Breast epithelium (tissue), 4 donors: Measurements from ENCODE around the gene FERD3L. TPM values are rescaled to one million over a fixed set of nuclear protein-coding genes. Genes with fewer than 3 reads are reported as not detected.

Experiments
- DNase-seq, 2 donors: peaks; one replicate each; pipeline ENCODE4 v3.0.0-alpha.2; 2019; ENCODE audit warnings: low spot score in 2 of 2
- H3K27ac ChIP-seq, 2 donors: fragments of 200-600 bp; sonication (generic) in 1 of 2; one replicate each; pipeline ENCODE4 v1.5.1; 2016 to 2019; ENCODE audit warnings: mild to moderate bottlenecking in 1 of 2
- H3K27me3 ChIP-seq, 2 donors: fragments of 200-600 bp; sonication (generic) in 1 of 2; one replicate each; pipeline versions ENCODE4 v1.5.1 to v1.6.0; 2017 to 2019; ENCODE audit warnings: control low read depth in 1 of 2, mild to moderate bottlenecking in 1 of 2
- H3K36me3 ChIP-seq: fragments of 200-600 bp; one replicate; pipeline ENCODE4 v1.5.1; 2019
- H3K4me1 ChIP-seq, 2 donors: fragments of 200-600 bp; sonication (generic); one replicate each; pipeline ENCODE4 v1.5.1; 2016 to 2019; ENCODE audit warnings: control low read depth in 1 of 2
- H3K4me3 ChIP-seq, 3 donors: fragments of 200-600 bp; sonication (generic); 1 replicate in 2 of 3; 2 replicates in 1 of 3; pipeline ENCODE4 v1.5.1; 2016 to 2019; ENCODE audit warnings: mild to moderate bottlenecking in 3 of 3, moderate library complexity in 2 of 3
- H3K9me3 ChIP-seq, 2 donors: fragments of 200-600 bp; sonication (generic) in 1 of 2; one replicate each; pipeline ENCODE4 v1.5.1; 2016 to 2019; ENCODE audit warnings: control low read depth in 1 of 2
- POLR2A ChIP-seq: fragments of 450-650 bp; IDR thresholded peaks from one replicate; pipeline ENCODE4 v1.6.1; 2016; ENCODE audit warnings: antibody characterized with exemption, mild to moderate bottlenecking, moderate library complexity
- POLR2AphosphoS5 ChIP-seq, 3 donors: sonication (generic); formaldehyde crosslinking; IDR thresholded peaks; one replicate each; pipeline ENCODE4 v1.6.1; 2017; ENCODE audit warnings: antibody characterized with exemption in 3 of 3
- intact Hi-C: fragments of 100-400 bp; cut with DNase I; formaldehyde crosslinking; loops from one replicate; pipeline ENCODE4 v1.15.1; 2023; ENCODE audit warnings: low total_unique reads
- total RNA-seq, 3 donors: library from RNA; depleted of rRNA; stranded (reverse); fragments of >200 nt; gene quantifications; one replicate each; pipeline ENCODE4 v1.1.0, GENCODE V29; 2016
- TF ChIP-seq, protein P1 (sequence below), 3 donors: fragments of 450-650 bp; IDR thresholded peaks; one replicate each; pipeline ENCODE4 v1.5.1; 2016 to 2017; ENCODE audit warnings: antibody characterized with exemption in 3 of 3, mild to moderate bottlenecking in 3 of 3, moderate library complexity in 3 of 3

Gene FERD3L
- total RNA-seq, 3 donors from 2014 or later: not detected

DNA sequence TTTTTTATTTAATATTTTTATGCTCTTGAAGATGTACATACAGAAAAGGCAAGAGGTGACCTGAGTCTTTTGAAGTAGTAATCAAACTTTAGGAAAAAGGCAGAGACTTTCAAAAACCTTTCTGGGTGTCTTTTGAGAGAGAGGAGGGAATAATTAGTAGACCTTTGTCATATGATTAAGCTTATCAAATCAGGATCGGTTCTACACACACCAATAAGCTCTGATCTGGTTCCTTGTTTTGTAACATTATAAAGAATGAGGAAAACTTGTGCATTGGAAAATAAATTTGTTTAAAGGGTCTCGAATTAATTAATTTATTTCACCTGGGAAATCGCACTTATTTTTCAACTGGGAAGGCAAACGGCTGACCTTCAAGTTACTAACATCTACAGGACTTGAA, 39.7 kb downstream of the FERD3L start:
- Histone ChIP-seq H3K27ac (peak overlapping the region; percentile 78 to 92), H3K27me3 (peaks cover 0 to 48% of the 10 kb centered on the region in 2 donors), H3K4me3 (peak overlapping the region; percentile 44 to 62 (median 49)), H3K9me3 (no peaks in the 10 kb centered on the region), H3K4me1 (no peaks in the 10 kb centered on the region), H3K36me3 (no peaks in the 10 kb centered on the region)
- intact Hi-C loops: no loop called here
- no peak for DNase-seq
- TF ChIP-seq POLR2A (no peak), POLR2AphosphoS5 (IDR thresholded peaks at IDR 0.05) (no peak)
- TF ChIP-seq, protein P1, sequence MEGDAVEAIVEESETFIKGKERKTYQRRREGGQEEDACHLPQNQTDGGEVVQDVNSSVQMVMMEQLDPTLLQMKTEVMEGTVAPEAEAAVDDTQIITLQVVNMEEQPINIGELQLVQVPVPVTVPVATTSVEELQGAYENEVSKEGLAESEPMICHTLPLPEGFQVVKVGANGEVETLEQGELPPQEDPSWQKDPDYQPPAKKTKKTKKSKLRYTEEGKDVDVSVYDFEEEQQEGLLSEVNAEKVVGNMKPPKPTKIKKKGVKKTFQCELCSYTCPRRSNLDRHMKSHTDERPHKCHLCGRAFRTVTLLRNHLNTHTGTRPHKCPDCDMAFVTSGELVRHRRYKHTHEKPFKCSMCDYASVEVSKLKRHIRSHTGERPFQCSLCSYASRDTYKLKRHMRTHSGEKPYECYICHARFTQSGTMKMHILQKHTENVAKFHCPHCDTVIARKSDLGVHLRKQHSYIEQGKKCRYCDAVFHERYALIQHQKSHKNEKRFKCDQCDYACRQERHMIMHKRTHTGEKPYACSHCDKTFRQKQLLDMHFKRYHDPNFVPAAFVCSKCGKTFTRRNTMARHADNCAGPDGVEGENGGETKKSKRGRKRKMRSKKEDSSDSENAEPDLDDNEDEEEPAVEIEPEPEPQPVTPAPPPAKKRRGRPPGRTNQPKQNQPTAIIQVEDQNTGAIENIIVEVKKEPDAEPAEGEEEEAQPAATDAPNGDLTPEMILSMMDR (IDR thresholded peaks at IDR 0.05): no peak

DNA sequence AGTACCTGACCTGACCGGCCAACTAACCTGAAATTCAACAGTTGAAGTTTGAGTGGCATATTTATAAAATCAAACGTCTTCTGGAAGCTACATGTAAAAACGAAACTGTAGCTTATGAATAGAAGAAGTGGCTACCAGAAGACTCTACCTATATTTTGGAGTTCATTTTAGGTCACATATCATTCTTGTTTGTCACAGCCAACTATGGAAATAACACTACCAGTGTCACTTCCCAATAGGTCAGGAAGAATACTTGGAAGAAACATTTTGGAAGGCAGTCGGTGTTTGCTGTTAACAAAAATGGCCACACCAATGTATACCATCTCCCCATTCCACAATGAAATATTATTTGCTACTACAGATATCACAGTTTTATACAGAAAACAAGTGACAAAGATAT, 40.4 kb downstream of the FERD3L start:
- H3K27ac ChIP-seq: no peak overlapping the region
- no peak for TF ChIP-seq POLR2AphosphoS5 (IDR thresholded peaks at IDR 0.05)
- TF ChIP-seq, protein P1 (IDR thresholded peaks at IDR 0.05): no peak
- no peak for TF ChIP-seq POLR2A
- intact Hi-C loops: no loop called here
- peaks cover 0 to 42% of the 10 kb centered on the region in 2 donors for H3K27me3 ChIP-seq
- DNase-seq: no peak
- no peak overlapping the region for H3K4me3 ChIP-seq
- H3K9me3 ChIP-seq: no peaks in the 10 kb centered on the region
- no peaks in the 10 kb centered on the region for H3K4me1 ChIP-seq
- no peaks in the 10 kb centered on the region for H3K36me3 ChIP-seq

DNA sequence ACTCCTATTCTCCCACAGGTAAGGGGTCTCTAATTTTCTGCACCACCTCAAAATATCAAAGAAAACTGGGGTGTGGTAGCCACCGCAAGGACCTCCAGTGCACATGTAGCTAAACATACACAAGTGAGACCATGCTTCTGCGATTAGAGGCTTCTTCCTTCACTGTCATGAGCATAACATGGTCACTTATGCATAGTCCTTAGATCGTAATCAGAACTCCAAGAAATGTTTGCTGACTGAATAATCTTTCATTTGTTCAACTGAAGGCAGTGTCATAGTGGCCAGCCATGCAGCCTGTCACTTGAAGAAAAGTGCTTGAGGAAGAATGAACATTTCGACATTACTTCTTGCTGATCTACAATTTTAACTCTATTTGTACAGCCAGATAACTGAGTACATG, 42.3 kb downstream of the FERD3L start:
- no peak overlapping the region for H3K27ac ChIP-seq
- intact Hi-C loops: no loop called here
- no peak overlapping the region for H3K4me3 ChIP-seq
- no peak for DNase-seq
- peaks cover 0 to 23% of the 10 kb centered on the region in 2 donors for H3K27me3 ChIP-seq
- H3K9me3 ChIP-seq: no peaks in the 10 kb centered on the region
- H3K36me3 ChIP-seq: no peaks in the 10 kb centered on the region
- TF ChIP-seq, protein P1 (IDR thresholded peaks at IDR 0.05): no peak
- TF ChIP-seq POLR2AphosphoS5 (IDR thresholded peaks at IDR 0.05) (no peak), POLR2A (no peak)
- no peaks in the 10 kb centered on the region for H3K4me1 ChIP-seq

DNA sequence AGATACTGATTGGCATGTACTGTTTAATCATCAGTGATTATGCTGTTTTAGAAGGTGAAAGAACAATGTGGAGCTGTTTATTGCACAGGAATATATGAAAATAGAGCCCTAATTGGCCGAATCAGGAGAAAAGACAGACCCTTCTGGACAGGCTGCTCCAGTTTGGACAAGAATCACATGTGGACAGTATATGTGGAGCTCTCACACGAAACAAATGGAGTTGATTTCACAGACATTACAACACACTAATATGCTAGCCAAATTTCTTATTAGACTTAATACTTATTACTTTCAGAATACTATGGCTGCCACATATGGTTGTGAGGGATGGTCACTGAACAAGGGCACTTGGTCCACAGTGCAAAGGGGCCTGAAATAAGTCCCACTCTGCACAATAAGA, 43.3 kb downstream of the FERD3L start:
- Histone ChIP-seq H3K4me1 (no peaks in the 10 kb centered on the region), H3K4me3 (peak overlapping the region in 1 of 3 donors; percentile 11), H3K36me3 (no peaks in the 10 kb centered on the region), H3K27me3 (peaks cover 0 to 13% of the 10 kb centered on the region in 2 donors), H3K27ac (no peak overlapping the region), H3K9me3 (no peaks in the 10 kb centered on the region)
- intact Hi-C loops: no loop called here
- DNase-seq: no peak
- no peak for TF ChIP-seq POLR2A
- TF ChIP-seq POLR2AphosphoS5 (IDR thresholded peaks at IDR 0.05): no peak
- TF ChIP-seq, protein P1 (IDR thresholded peaks at IDR 0.05): no peak

DNA sequence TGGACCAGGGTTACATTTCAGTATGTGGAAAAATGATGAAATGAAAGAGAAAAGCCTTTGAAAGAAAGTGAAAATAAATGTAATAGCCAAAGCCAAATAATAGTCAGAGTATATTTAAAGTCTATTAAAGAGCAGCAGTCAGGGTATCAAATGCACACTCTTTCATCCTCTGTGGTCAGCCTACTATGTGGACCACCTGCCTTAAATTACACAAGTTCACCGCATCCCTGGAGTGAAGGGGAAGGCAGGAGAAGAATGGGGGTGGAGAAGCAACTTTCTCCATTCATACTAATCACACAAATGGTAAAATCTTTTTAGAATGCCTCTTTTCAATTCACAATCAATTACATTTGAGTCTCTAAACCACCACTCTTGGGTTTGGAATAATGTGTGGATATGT, 43.7 kb downstream of the FERD3L start:
- H3K4me1 ChIP-seq: no peaks in the 10 kb centered on the region
- TF ChIP-seq POLR2AphosphoS5 (IDR thresholded peaks at IDR 0.05): no peak
- TF ChIP-seq POLR2A: no peak
- DNase-seq: no peak
- peaks cover 0 to 9% of the 10 kb centered on the region in 2 donors for H3K27me3 ChIP-seq
- H3K9me3 ChIP-seq: no peaks in the 10 kb centered on the region
- no peak overlapping the region for H3K27ac ChIP-seq
- H3K36me3 ChIP-seq: no peaks in the 10 kb centered on the region
- H3K4me3 ChIP-seq: peak overlapping the region in 1 of 3 donors; percentile 11
- intact Hi-C loops: no loop called here

DNA sequence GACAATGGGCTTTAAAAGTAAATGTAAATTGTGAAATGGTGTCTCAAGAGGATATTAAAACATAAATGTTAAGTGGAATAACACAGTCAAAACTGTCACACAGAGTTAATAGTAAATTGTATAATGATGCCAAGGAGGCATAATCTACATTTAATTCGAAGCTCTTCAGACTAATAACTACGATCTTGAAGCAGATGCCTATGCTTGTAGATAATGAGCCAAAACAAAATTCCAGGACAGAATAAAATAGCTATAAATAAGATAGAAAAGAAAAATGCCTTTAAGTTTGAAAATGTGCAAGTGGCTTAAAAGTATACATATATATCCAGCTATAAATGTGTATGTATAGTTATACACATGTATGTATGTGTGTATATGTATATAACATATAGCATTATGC, 45.3 kb downstream of the FERD3L start:
- H3K9me3 ChIP-seq: no peaks in the 10 kb centered on the region
- no peak overlapping the region for H3K4me3 ChIP-seq
- TF ChIP-seq, protein P1 (IDR thresholded peaks at IDR 0.05): no peak
- TF ChIP-seq POLR2A: no peak
- no peak for TF ChIP-seq POLR2AphosphoS5 (IDR thresholded peaks at IDR 0.05)
- intact Hi-C loops: no loop called here
- no peak overlapping the region for H3K27ac ChIP-seq
- peaks cover 0 to 5% of the 10 kb centered on the region in 2 donors for H3K27me3 ChIP-seq
- no peaks in the 10 kb centered on the region for H3K36me3 ChIP-seq
- DNase-seq: no peak
- no peaks in the 10 kb centered on the region for H3K4me1 ChIP-seq
